Ishikawa (cell line): ENCODE measurements around the gene METRNL.

Experiments used
- CEBPB ChIP-seq: IDR thresholded peaks from 2 replicates; pipeline ENCODE4 v1.6.1; 2012
- CREB1 ChIP-seq: IDR thresholded peaks from 2 replicates; pipeline ENCODE4 v1.6.1; 2012; ENCODE audit warnings: low read depth
- EGR1 ChIP-seq: IDR thresholded peaks from 2 replicates; pipeline ENCODE4 v1.6.1; 2012
- EP300 ChIP-seq: IDR thresholded peaks from 2 replicates; pipeline ENCODE4 v1.6.1; 2012; ENCODE audit warnings: borderline replicate concordance
- FOXM1 ChIP-seq: IDR thresholded peaks from 2 replicates; pipeline ENCODE4 v1.6.1; 2012; ENCODE audit warnings: low read depth, borderline replicate concordance
- NFIC ChIP-seq: IDR thresholded peaks from 2 replicates; pipeline ENCODE4 v1.6.1; 2012
- RAD21 ChIP-seq: IDR thresholded peaks from 2 replicates; pipeline ENCODE4 v1.6.1; 2012; ENCODE audit warnings: low read depth
- TAF1 ChIP-seq: IDR thresholded peaks from 2 replicates; pipeline ENCODE4 v1.6.1; 2012; ENCODE audit warnings: low read depth, mild to moderate bottlenecking
- TCF12 ChIP-seq: IDR thresholded peaks from 2 replicates; pipeline ENCODE4 v1.6.1; 2012; ENCODE audit warnings: low read depth
- TEAD4 ChIP-seq: IDR thresholded peaks from 2 replicates; pipeline ENCODE4 v1.6.1; 2012
- YY1 ChIP-seq: IDR thresholded peaks from 2 replicates; pipeline ENCODE4 v1.6.1; 2012; ENCODE audit warnings: low read depth
- ZBTB7A ChIP-seq: IDR thresholded peaks from 2 replicates; pipeline ENCODE4 v1.6.1; 2012; ENCODE audit warnings: low read depth
- TF ChIP-seq, protein P1 (sequence below): IDR thresholded peaks from 2 replicates; pipeline ENCODE4 v1.6.1; 2012; ENCODE audit warnings: low read depth, mild to moderate bottlenecking
- TF ChIP-seq, protein P2 (sequence below): IDR thresholded peaks from 2 replicates; pipeline ENCODE4 v1.6.1; 2012
- TF ChIP-seq, protein P3 (sequence below): IDR thresholded peaks from 2 replicates; pipeline ENCODE4 v1.6.1; 2012

METRNL gene

DNA sequence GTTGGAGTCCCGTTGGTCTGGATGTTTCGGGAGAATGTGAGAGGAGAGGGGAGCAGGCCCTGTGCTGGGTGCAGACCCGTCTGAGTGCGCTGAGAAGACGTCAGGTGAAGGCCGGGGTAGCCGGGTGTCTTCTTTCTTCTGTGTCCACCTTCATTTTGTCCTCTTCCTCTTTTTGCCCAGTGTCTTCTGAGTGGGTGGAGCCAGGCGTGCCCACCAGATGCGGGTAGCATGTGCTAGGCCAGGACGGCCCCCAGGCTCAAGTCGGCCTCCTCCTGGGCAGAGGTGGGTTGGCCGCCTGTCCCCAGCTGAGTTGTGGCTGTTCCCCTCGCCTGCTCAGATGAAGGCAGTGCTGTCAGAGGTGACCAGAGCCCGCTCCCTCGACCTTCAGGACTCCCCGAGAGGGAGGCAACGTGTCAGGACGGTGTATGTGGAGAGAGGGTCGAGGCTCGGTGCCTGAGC lies 3.5 kb downstream of the METRNL start:
- no peak for TF ChIP-seq TCF12
- no peak for TF ChIP-seq TEAD4
- TF ChIP-seq, protein P1, sequence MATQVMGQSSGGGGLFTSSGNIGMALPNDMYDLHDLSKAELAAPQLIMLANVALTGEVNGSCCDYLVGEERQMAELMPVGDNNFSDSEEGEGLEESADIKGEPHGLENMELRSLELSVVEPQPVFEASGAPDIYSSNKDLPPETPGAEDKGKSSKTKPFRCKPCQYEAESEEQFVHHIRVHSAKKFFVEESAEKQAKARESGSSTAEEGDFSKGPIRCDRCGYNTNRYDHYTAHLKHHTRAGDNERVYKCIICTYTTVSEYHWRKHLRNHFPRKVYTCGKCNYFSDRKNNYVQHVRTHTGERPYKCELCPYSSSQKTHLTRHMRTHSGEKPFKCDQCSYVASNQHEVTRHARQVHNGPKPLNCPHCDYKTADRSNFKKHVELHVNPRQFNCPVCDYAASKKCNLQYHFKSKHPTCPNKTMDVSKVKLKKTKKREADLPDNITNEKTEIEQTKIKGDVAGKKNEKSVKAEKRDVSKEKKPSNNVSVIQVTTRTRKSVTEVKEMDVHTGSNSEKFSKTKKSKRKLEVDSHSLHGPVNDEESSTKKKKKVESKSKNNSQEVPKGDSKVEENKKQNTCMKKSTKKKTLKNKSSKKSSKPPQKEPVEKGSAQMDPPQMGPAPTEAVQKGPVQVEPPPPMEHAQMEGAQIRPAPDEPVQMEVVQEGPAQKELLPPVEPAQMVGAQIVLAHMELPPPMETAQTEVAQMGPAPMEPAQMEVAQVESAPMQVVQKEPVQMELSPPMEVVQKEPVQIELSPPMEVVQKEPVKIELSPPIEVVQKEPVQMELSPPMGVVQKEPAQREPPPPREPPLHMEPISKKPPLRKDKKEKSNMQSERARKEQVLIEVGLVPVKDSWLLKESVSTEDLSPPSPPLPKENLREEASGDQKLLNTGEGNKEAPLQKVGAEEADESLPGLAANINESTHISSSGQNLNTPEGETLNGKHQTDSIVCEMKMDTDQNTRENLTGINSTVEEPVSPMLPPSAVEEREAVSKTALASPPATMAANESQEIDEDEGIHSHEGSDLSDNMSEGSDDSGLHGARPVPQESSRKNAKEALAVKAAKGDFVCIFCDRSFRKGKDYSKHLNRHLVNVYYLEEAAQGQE: no peak
- no peak for TF ChIP-seq CEBPB
- no peak for TF ChIP-seq YY1
- no peak for TF ChIP-seq TAF1
- TF ChIP-seq RAD21: no peak
- no peak for TF ChIP-seq EP300
- TF ChIP-seq, protein P2, sequence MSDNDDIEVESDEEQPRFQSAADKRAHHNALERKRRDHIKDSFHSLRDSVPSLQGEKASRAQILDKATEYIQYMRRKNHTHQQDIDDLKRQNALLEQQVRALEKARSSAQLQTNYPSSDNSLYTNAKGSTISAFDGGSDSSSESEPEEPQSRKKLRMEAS: no peak

DNA sequence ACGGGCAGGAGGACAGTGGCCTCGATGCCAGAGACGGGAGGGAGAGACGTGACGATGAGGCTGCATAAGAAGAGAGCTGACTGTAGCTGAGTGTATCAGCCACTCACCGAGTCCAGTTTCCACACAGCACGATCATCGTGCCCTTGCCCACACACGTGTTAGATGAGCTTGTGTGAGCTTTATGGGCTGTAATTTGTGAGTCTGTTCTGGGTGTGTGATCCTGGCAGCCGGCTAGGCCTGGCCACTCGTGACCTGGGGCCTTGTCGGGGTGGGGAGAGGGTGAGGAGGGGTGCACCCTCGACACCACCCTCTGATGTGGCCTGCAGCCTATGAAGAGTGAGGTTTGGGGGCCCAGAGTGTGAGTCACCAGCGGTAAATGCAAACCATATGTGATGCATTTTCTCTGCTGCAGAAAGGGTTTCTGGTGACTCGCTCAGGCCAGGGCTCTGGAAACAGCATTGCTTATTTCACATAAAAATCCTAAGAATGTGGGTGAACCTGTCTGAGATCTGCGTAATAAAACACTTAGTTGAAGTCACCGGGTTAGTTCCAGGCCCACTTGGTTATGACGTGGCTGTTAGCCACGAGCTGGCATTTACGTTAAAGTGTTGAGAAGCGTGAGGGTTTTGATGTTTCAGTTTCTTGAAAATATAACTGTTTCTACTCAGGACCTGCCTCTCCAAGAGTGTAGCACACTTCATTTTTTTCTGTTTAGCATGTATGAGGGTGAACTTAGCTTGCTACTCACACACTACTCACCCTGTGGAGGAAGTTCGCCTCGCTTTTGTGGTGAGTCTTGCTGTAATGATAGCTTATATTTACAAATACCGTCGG lies 4.2 kb downstream of the METRNL start:
- peak; percentile 71; the same call in 1 of the 2 replicates for TF ChIP-seq TCF12
- TF ChIP-seq RAD21: no peak
- TF ChIP-seq, protein P3, sequence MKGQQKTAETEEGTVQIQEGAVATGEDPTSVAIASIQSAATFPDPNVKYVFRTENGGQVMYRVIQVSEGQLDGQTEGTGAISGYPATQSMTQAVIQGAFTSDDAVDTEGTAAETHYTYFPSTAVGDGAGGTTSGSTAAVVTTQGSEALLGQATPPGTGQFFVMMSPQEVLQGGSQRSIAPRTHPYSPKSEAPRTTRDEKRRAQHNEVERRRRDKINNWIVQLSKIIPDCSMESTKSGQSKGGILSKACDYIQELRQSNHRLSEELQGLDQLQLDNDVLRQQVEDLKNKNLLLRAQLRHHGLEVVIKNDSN: no peak
- no peak for TF ChIP-seq YY1
- peak; percentile 48; the same call in 1 of the 2 replicates for TF ChIP-seq NFIC
- TF ChIP-seq TEAD4: peak; percentile 94
- no peak for TF ChIP-seq TAF1
- TF ChIP-seq CEBPB: peak; percentile 41; the same call in 1 of the 2 replicates
- TF ChIP-seq ZBTB7A: no peak
- peak; percentile 90 for TF ChIP-seq CREB1
- no peak for TF ChIP-seq FOXM1
- TF ChIP-seq, protein P1: no peak
- TF ChIP-seq, protein P2: peak; percentile 55
- no peak for TF ChIP-seq EGR1
- TF ChIP-seq EP300: no peak; the same call in 1 of the 2 replicates

DNA sequence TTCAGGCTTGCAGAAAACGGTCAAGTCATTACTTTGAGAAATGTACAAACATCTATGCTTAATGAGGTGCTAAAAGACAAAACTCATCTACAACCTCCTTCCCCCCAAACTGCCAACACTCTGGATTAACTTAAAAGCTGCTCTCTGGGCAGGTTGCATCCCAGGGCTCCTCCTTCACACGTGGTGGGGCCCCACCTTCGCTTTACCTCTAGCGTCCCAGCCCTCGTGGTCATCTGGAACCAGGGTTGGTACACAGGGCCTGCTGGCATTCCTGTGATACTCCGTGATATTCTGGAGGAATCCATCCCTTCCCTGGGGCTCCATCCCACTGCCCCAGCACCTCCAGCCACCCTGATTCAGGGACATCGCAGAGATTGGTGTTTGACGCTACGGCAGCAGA lies 4.8 kb downstream of the METRNL start:
- no peak for TF ChIP-seq RAD21
- no peak for TF ChIP-seq TEAD4
- no peak for TF ChIP-seq TAF1
- TF ChIP-seq CEBPB: no peak
- TF ChIP-seq ZBTB7A: no peak
- TF ChIP-seq, protein P3: no peak
- no peak for TF ChIP-seq YY1
- TF ChIP-seq TCF12: no peak
- TF ChIP-seq EGR1: no peak
- TF ChIP-seq, protein P2: no peak
- TF ChIP-seq, protein P1: no peak
- TF ChIP-seq FOXM1: no peak

DNA sequence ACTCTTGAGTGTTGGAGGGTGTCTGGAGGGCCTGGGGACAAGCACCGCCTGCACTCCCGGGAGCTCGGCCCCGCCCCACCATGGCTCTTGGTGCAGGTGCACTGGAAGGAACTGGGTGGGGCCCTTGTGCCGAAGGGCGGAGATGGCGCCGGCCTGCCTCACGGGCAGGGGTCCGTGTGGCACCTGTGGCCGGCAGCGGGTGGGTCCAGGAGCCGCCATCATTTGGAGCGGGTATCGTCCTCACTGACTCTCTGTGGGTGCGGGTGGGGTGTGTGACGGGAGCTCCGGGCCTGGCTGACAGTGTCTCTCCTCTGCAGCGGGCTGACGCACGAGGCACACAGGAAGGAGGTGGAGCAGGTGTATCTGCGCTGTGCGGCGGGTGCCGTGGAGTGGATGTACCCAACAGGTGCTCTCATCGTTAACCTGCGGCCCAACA lies 5.2 kb downstream of the METRNL start:
- no peak for TF ChIP-seq EP300
- no peak for TF ChIP-seq CREB1
- no peak for TF ChIP-seq YY1
- no peak for TF ChIP-seq TAF1
- no peak for TF ChIP-seq EGR1
- no peak for TF ChIP-seq CEBPB
- TF ChIP-seq ZBTB7A: no peak
